B cell (primary cell): ENCODE results near the gene CTDSPL. TPM values are rescaled to one million over a fixed set of nuclear protein-coding genes. Genes with fewer than 3 reads are reported as not detected.
A peak's percentile ranks its signal among the peaks of the same experiment; 100 is the strongest.

Experiments
- ATAC-seq: fragments of 200-7000 bp; cut with Tn5 transposase; one replicate; pipeline ENCODE4 v1.10.0; 2021; ENCODE audit warnings: low read depth, mild to moderate bottlenecking, moderate number of reproducible peaks, moderate library complexity
- CTCF ChIA-PET: fragments of 350-600 bp; sonication (Branson Sonifier 250); formaldehyde crosslinking; loops from one replicate; lab custom pipeline; 2021; ENCODE audit warnings: antibody characterized with exemption, inconsistent platforms; lab: Charles Lee
- POLR2A ChIA-PET: fragments of 350-600 bp; sonication (Branson Sonifier 250); formaldehyde crosslinking; loops from one replicate; lab custom pipeline; 2021; ENCODE audit warnings: antibody characterized with exemption; lab: Charles Lee
- DNase-seq: peaks from one replicate; pipeline ENCODE4 v3.0.0; 2013
- H2AFZ ChIP-seq: 2 replicates; pipeline ENCODE4 v1.6.1; 2012; ENCODE audit warnings: mild to moderate bottlenecking, low read depth, low read length; ENCODE audit not compliant: insufficient read depth, poor library complexity, severe bottlenecking
- H3K27ac ChIP-seq, 2 donors: 1 replicate in 1 of 2; 2 replicates in 1 of 2; pipeline ENCODE4 v1.5.1; 2012 to 2013; ENCODE audit warnings: low read length in 2 of 2, mild to moderate bottlenecking in 2 of 2, moderate library complexity in 1 of 2
- H3K27me3 ChIP-seq, 4 experiments: fragments of 200-600 bp in 1 of 4; sonication (generic) in 1 of 4; replicated peaks in 1 of 4; 1 replicate in 2 of 4; 2 replicates in 2 of 4; pipeline versions ENCODE4 v1.6.1 to v1.7.0; 2013 to 2016; ENCODE audit warnings: low read length in 3 of 4, mild to moderate bottlenecking in 2 of 4, mixed read lengths in 1 of 4, moderate library complexity in 1 of 4; ENCODE audit not compliant: insufficient read depth in 4 of 4, control insufficient read depth in 3 of 4; ENCODE audit errors: control extremely low read depth in 1 of 4
- H3K36me3 ChIP-seq, 2 experiments: replicated peaks in 1 of 2; 1 replicate in 1 of 2; 2 replicates in 1 of 2; pipeline versions ENCODE4 v1.6.1 to v1.7.1; 2013; ENCODE audit warnings: low read length in 1 of 2; ENCODE audit not compliant: insufficient read depth in 2 of 2, control insufficient read depth in 1 of 2; ENCODE audit errors: control extremely low read depth in 1 of 2, extremely low read depth in 1 of 2
- H3K4me1 ChIP-seq, 2 donors: fragments of 200-600 bp in 1 of 2; sonication (generic) in 1 of 2; 1 replicate in 1 of 2; 2 replicates in 1 of 2; pipeline versions ENCODE4 v1.5.1 to v1.6.1; 2013 to 2017; ENCODE audit warnings: low read length in 2 of 2; ENCODE audit not compliant: control insufficient read depth in 2 of 2, insufficient read depth in 2 of 2
- H3K4me2 ChIP-seq: replicated peaks from 2 replicates; pipeline ENCODE3; 2012; ENCODE audit warnings: mild to moderate bottlenecking, low read depth, low read length; ENCODE audit not compliant: poor library complexity, severe bottlenecking
- H3K4me3 ChIP-seq, 5 experiments: fragments of 200-600 bp in 1 of 5; sonication (generic) in 1 of 5; 1 replicate in 3 of 5; 2 replicates in 2 of 5; pipeline versions ENCODE4 v1.5.1 to v1.7.0; 2011 to 2016; ENCODE audit warnings: low read length in 4 of 5, mild to moderate bottlenecking in 4 of 5, low read depth in 2 of 5, control low read depth in 1 of 5, moderate library complexity in 1 of 5; ENCODE audit not compliant: insufficient read depth in 1 of 5; ENCODE audit errors: control extremely low read depth in 1 of 5, extremely low read depth in 1 of 5
- H3K79me2 ChIP-seq: fragments of 200-600 bp; sonication (generic); one replicate; pipeline ENCODE4 v1.6.0; 2016; ENCODE audit warnings: low read length; ENCODE audit not compliant: control insufficient read depth, insufficient read depth
- H3K9ac ChIP-seq: fragments of 200-600 bp; sonication (generic); 2 replicates; pipeline ENCODE4 v1.6.1; 2017; ENCODE audit warnings: mild to moderate bottlenecking, low read length, moderate library complexity
- H3K9me3 ChIP-seq, 3 donors: one replicate each; pipeline versions ENCODE4 v1.6.1 to v1.7.1; 2013; ENCODE audit warnings: low read length in 2 of 3; ENCODE audit not compliant: control insufficient read depth in 2 of 3, insufficient read depth in 1 of 3; ENCODE audit errors: control extremely low read depth in 1 of 3
- H4K20me1 ChIP-seq: 2 replicates; pipeline ENCODE4 v1.6.0; 2012; ENCODE audit warnings: mild to moderate bottlenecking, low read length; ENCODE audit not compliant: insufficient read depth, control insufficient read depth, poor library complexity, severe bottlenecking
- H3K27ac Mint-ChIP-seq: one replicate; pipeline ENCODE4 v1.8.0; 2021; ENCODE audit warnings: mixed read lengths
- H3K27me3 Mint-ChIP-seq: one replicate; pipeline ENCODE4 v1.8.0; 2021; ENCODE audit warnings: mixed read lengths
- H3K4me1 Mint-ChIP-seq: one replicate; pipeline ENCODE4 v1.8.0; 2021; ENCODE audit warnings: mixed read lengths
- H3K4me3 Mint-ChIP-seq: one replicate; pipeline ENCODE4 v1.8.0; 2021; ENCODE audit warnings: mixed read lengths
- H3K9me3 Mint-ChIP-seq: one replicate; pipeline ENCODE4 v1.8.0; 2022; ENCODE audit warnings: mixed read lengths; ENCODE audit not compliant: insufficient read depth
- EZH2 ChIP-seq: IDR thresholded peaks from 2 replicates; pipeline ENCODE4 v1.6.1; 2012; ENCODE audit warnings: borderline replicate concordance, low read depth, mild to moderate bottlenecking, moderate library complexity, low read length; ENCODE audit not compliant: insufficient read depth, poor library complexity, severe bottlenecking
- WGBS: methylation state at CpG from one replicate; pipeline ENCODE4 v1.1.5; 2013; ENCODE audit warnings: missing lambda C conversion rate; ENCODE audit not compliant: insufficient coverage; 5-methylcytosine and 5-hydroxymethylcytosine counted together
- intact Hi-C: fragments of 100-400 bp; cut with micrococcal nuclease; formaldehyde crosslinking; loops from one replicate; pipeline ENCODE4 v1.10.0; 2022
- polyA plus RNA-seq: library from polyadenylated mRNA; depleted of rRNA; stranded (reverse); fragments of >200 nt; gene quantifications from 2 replicates; pipeline ENCODE4 v1.2.3, GENCODE V29; 2012
- total RNA-seq, 2 donors: library from RNA; stranded (reverse); fragments of 120-200 nt in 1 of 2; gene quantifications; 1 replicate in 1 of 2; 2 replicates in 1 of 2; pipeline versions ENCODE4 v1.2.3 to v1.2.4, GENCODE V29; 2013 to 2022
- TF ChIP-seq, protein P1 (sequence below): fragments of 200-600 bp; IDR thresholded peaks from one replicate; pipeline ENCODE4 v1.8.0; 2022; ENCODE audit warnings: antibody characterized with exemption, mild to moderate bottlenecking

Gene CTDSPL
- total and polyA plus RNA-seq, 2 donors (not counting 1 experiment from before 2014, with no cell fraction given): not detected

DNA sequence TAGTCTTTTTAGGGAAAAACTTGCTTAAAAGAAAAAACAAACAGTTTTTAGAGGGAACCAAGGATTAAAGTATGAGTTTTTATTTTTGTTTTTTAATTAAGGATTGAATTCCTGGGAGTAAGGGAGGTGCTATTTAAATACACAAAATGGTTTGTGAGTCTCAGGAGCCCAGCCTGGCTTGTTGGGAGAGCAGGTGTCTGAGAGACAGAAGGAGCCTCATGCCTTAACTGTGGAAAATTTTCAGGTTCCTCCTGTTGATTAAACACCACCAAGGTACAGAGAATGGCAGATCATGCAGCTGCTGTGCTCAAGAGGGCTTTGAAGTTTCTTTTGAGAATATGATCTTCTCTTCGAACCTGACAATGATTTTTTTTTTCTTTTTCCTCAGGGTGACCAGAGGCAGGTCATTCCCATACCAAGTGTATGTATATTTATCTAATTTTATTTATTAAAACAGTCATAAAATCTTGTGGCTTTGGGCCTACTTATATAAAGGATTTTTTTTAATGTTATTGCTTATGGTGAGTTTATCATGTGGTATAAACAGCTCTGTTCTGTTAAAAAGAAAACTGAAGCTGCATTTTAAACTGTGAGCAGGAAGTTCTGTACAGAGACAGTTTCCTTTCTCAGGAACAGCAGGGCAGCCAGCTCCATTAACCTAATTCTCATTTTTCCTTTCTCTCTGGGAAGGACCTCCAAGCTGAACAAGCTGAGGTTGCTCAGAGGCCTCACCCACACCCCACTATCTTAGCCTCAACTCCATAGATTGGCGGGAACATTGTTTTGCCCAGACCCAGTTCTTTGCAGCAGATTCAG, 95.3 kb downstream of the CTDSPL start:
- H2AFZ ChIP-seq: peak overlapping the region; percentile 75
- no peak for TF ChIP-seq EZH2
- TF ChIP-seq, protein P1, sequence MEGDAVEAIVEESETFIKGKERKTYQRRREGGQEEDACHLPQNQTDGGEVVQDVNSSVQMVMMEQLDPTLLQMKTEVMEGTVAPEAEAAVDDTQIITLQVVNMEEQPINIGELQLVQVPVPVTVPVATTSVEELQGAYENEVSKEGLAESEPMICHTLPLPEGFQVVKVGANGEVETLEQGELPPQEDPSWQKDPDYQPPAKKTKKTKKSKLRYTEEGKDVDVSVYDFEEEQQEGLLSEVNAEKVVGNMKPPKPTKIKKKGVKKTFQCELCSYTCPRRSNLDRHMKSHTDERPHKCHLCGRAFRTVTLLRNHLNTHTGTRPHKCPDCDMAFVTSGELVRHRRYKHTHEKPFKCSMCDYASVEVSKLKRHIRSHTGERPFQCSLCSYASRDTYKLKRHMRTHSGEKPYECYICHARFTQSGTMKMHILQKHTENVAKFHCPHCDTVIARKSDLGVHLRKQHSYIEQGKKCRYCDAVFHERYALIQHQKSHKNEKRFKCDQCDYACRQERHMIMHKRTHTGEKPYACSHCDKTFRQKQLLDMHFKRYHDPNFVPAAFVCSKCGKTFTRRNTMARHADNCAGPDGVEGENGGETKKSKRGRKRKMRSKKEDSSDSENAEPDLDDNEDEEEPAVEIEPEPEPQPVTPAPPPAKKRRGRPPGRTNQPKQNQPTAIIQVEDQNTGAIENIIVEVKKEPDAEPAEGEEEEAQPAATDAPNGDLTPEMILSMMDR: no peak
- peak overlapping the region; percentile 14 for H3K9ac ChIP-seq
- H3K36me3 ChIP-seq: no peaks in the 10 kb centered on the region
- Mint-ChIP-seq H3K27me3 (no peaks in the 10 kb centered on the region), H3K9me3 (no peaks in the 10 kb centered on the region), H3K4me1 (peaks cover 18% of the 10 kb centered on the region), H3K27ac (peak overlapping the region; percentile 32), H3K4me3 (peak overlapping the region; percentile 34)
- DNase-seq (no peak), ATAC-seq (no peak)
- POLR2A ChIA-PET: interaction anchor here (0.6 kb wide), 1 partner anchor 22 kb away, joined by 4 read pairs; no protein-coding TSS in a partner anchor
- H3K79me2 ChIP-seq: no peaks in the 10 kb centered on the region
- H3K27me3 ChIP-seq: no peaks in the 10 kb centered on the region
- H3K4me3 ChIP-seq: no peak overlapping the region
- H4K20me1 ChIP-seq: no peaks in the 10 kb centered on the region
- peak overlapping the region in 1 of 2 donors; percentile 47 for H3K27ac ChIP-seq
- H3K4me2 ChIP-seq: peak overlapping the region; percentile 32
- no peaks in the 10 kb centered on the region for H3K9me3 ChIP-seq
- CTCF ChIA-PET: interaction anchor here (2.0 kb wide), 1 partner anchor 8 kb away, joined by 5 read pairs; no protein-coding TSS in a partner anchor
- WGBS: 11% methylated on average over 1 of the region's 2 CpGs
- peaks cover 15 to 19% of the 10 kb centered on the region in 2 donors for H3K4me1 ChIP-seq
- intact Hi-C loops: no loop called here

DNA sequence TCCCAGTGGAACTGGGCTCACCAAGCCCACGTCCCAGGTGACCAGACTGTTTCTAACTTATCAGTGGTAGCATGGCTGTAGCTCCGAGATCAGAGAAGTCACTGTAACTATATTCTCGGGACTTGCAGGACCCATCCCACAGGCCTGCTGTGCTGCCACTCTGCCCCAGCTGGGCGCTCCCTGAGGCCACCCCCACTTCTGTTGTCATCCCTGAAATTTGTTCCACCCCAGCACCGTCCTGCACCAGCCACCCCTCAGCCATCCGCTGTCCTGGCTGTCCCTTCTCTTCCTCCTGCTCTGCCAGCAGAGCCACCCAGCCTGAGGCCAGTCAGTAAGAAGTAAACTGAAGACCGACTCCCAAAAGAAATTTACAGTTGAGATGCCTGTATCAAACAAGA, 95.9 kb downstream of the CTDSPL start:
- POLR2A ChIA-PET: no interaction called here
- H3K27me3 ChIP-seq: no peaks in the 10 kb centered on the region
- peak overlapping the region; percentile 32 for H3K4me2 ChIP-seq
- no peak for DNase-seq
- WGBS: 44% methylated on average over 6 of the region's 7 CpGs
- H3K9ac ChIP-seq: peak overlapping the region; percentile 14
- no peak for ATAC-seq
- H2AFZ ChIP-seq: peak overlapping the region; percentile 75
- no peaks in the 10 kb centered on the region for H3K9me3 Mint-ChIP-seq
- intact Hi-C loops: no loop called here
- peak overlapping the region; percentile 34 for H3K4me3 Mint-ChIP-seq
- H3K4me3 ChIP-seq: no peak overlapping the region
- H3K4me1 ChIP-seq: peaks cover 15 to 19% of the 10 kb centered on the region in 2 donors
- no peak overlapping the region for H3K27ac ChIP-seq
- TF ChIP-seq, protein P1: no peak
- TF ChIP-seq EZH2: no peak
- no peaks in the 10 kb centered on the region for H3K79me2 ChIP-seq
- CTCF ChIA-PET: no interaction called here
- peak overlapping the region; percentile 32 for H3K27ac Mint-ChIP-seq
- H3K36me3 ChIP-seq: no peaks in the 10 kb centered on the region
- no peaks in the 10 kb centered on the region for H3K9me3 ChIP-seq
- peaks cover 18% of the 10 kb centered on the region for H3K4me1 Mint-ChIP-seq
- no peaks in the 10 kb centered on the region for H4K20me1 ChIP-seq
- no peaks in the 10 kb centered on the region for H3K27me3 Mint-ChIP-seq
